SK-N-SH (cell line): Measurements from ENCODE around the gene BABAM2. TPM values are rescaled to one million over a fixed set of nuclear protein-coding genes. Genes with fewer than 3 reads are reported as not detected.

Experiments
- CTCF ChIA-PET: fragments of 300-600, 350-600 bp; formaldehyde crosslinking; extraction: SDS; loops from one replicate; lab custom pipeline; 2021; lab: Yijun Ruan, JAX
- POLR2A ChIA-PET: fragments of 350-600 bp; sonication (Branson Sonifier 250); formaldehyde crosslinking; extraction: SDS; loops from one replicate; lab custom pipeline; 2020; ENCODE audit warnings: antibody characterized with exemption, inconsistent platforms; lab: Yijun Ruan, JAX
- DNase-seq: peaks from one replicate; pipeline ENCODE4 v3.0.0; 2012
- H2AFZ ChIP-seq: fragments of 200-600 bp; sonication (generic); 2 replicates; pipeline ENCODE4 v1.8.1; 2016; ENCODE audit warnings: antibody characterized with exemption, mild to moderate bottlenecking, low read depth
- H3F3A ChIP-seq: fragments of 200-600 bp; sonication (generic); replicated peaks from 2 replicates; pipeline ENCODE3; 2016; ENCODE audit warnings: antibody characterized with exemption, mild to moderate bottlenecking; ENCODE audit not compliant: insufficient read depth
- H3K27ac ChIP-seq, 2 experiments: fragments of 200-500 bp in 1 of 2; fragments of 200-600 bp in 1 of 2; sonication (Bioruptor generic) in 1 of 2; sonication (generic), shearing (Covaris generic) in 1 of 2; 2 replicates each; pipeline versions ENCODE4 v1.5.1 to v1.6.1; 2014 to 2016; ENCODE audit warnings: low read depth in 2 of 2, inconsistent platforms in 1 of 2, low read length in 1 of 2, mild to moderate bottlenecking in 1 of 2, mixed read lengths in 1 of 2
- H3K27me3 ChIP-seq: fragments of 200-600 bp; sonication (generic), shearing (Covaris generic); 2 replicates; pipeline ENCODE4 v1.6.1; 2016; ENCODE audit warnings: mixed run types; ENCODE audit not compliant: insufficient read depth
- H3K36me3 ChIP-seq, 2 experiments: fragments of 200-500 bp in 1 of 2; fragments of 200-600 bp in 1 of 2; sonication (Bioruptor generic) in 1 of 2; sonication (generic) in 1 of 2; replicated peaks in 1 of 2; 2 replicates each; pipeline versions ENCODE3 to v1.5.1; 2014 to 2016; ENCODE audit warnings: low read length in 1 of 2, mild to moderate bottlenecking in 1 of 2; ENCODE audit not compliant: insufficient read depth in 2 of 2, control insufficient read depth in 1 of 2
- H3K4me1 ChIP-seq, 2 experiments: fragments of 200-500 bp in 1 of 2; fragments of 200-600 bp in 1 of 2; sonication (Bioruptor generic) in 1 of 2; sonication (generic), shearing (Covaris generic) in 1 of 2; 2 replicates each; pipeline versions ENCODE4 v1.5.1 to v1.6.1; 2014 to 2016; ENCODE audit warnings: low read depth in 1 of 2, low read length in 1 of 2, mixed run types in 1 of 2; ENCODE audit not compliant: insufficient read depth in 2 of 2, control insufficient read depth in 1 of 2
- H3K4me2 ChIP-seq: fragments of 200-600 bp; sonication (generic), shearing (Covaris generic); 2 replicates; pipeline ENCODE4 v1.6.1; 2017; ENCODE audit warnings: mixed run types
- H3K4me3 ChIP-seq, 2 experiments: fragments of 200-500 bp in 1 of 2; fragments of 200-600 bp in 1 of 2; sonication (Bioruptor generic) in 1 of 2; sonication (generic), shearing (Covaris generic) in 1 of 2; 2 replicates each; pipeline versions ENCODE4 v1.5.1 to v1.8.1; 2014 to 2016; ENCODE audit warnings: low read depth in 2 of 2, inconsistent platforms in 1 of 2, low read length in 1 of 2, mild to moderate bottlenecking in 1 of 2, mixed read lengths in 1 of 2, moderate library complexity in 1 of 2
- H3K79me2 ChIP-seq: fragments of 200-600 bp; sonication (generic); 2 replicates; pipeline ENCODE4 v1.8.1; 2017; ENCODE audit warnings: mild to moderate bottlenecking; ENCODE audit not compliant: insufficient read depth
- H3K9ac ChIP-seq: fragments of 200-600 bp; sonication (generic); 2 replicates; pipeline ENCODE4 v1.6.1; 2017; ENCODE audit warnings: mixed run types
- H3K9me2 ChIP-seq: fragments of 200-600 bp; sonication (generic); 2 replicates; pipeline ENCODE4 v1.6.1; 2017; ENCODE audit warnings: mixed run types
- H3K9me3 ChIP-seq: fragments of 200-600 bp; sonication (generic); 2 replicates; pipeline ENCODE4 v1.6.1; 2017; ENCODE audit warnings: mixed run types, mild to moderate bottlenecking, moderate library complexity
- H4K20me1 ChIP-seq: fragments of 200-600 bp; sonication (generic); 2 replicates; pipeline ENCODE4 v1.6.1; 2017; ENCODE audit warnings: mild to moderate bottlenecking, mixed run types; ENCODE audit not compliant: insufficient read depth
- CHD2 ChIP-seq: fragments of 150-350 bp; IDR thresholded peaks from 2 replicates; pipeline ENCODE4 v1.6.1; 2018; ENCODE audit warnings: low read length; ENCODE audit not compliant: partially characterized antibody
- ELF1 ChIP-seq: IDR thresholded peaks from 2 replicates; pipeline ENCODE4 v1.4.0; 2012
- EP300 ChIP-seq, 2 experiments: IDR thresholded peaks; 2 replicates each; pipeline versions ENCODE4 v1.4.0 to v1.6.1; 2012; ENCODE audit warnings: borderline replicate concordance in 1 of 2, low read depth in 1 of 2, low read length in 1 of 2
- FOSL2 ChIP-seq: IDR thresholded peaks from 2 replicates; pipeline ENCODE4 v1.4.0; 2012; ENCODE audit warnings: low read depth, mild to moderate bottlenecking, moderate library complexity, borderline replicate concordance
- FOXM1 ChIP-seq: IDR thresholded peaks from 2 replicates; pipeline ENCODE4 v1.4.0; 2012; ENCODE audit warnings: low read depth, mild to moderate bottlenecking
- GABPA ChIP-seq: IDR thresholded peaks from 2 replicates; pipeline ENCODE4 v1.4.0; 2012; ENCODE audit warnings: low read depth, mild to moderate bottlenecking
- IRF3 ChIP-seq: fragments of 150-350 bp; IDR thresholded peaks from 2 replicates; pipeline ENCODE4 v1.6.1; 2016; ENCODE audit warnings: mild to moderate bottlenecking, low read depth, low read length
- JUND ChIP-seq: IDR thresholded peaks from 2 replicates; pipeline ENCODE4 v1.4.0; 2012
- MAX ChIP-seq: IDR thresholded peaks from 2 replicates; pipeline ENCODE4 v1.4.0; 2012; ENCODE audit warnings: low read depth
- NFIC ChIP-seq: IDR thresholded peaks from 2 replicates; pipeline ENCODE4 v1.4.0; 2012; ENCODE audit warnings: borderline replicate concordance
- NRF1 ChIP-seq: IDR thresholded peaks from 2 replicates; pipeline ENCODE4 v1.6.1; 2012; ENCODE audit warnings: low read depth, mild to moderate bottlenecking, low read length
- PBX3 ChIP-seq: IDR thresholded peaks from 2 replicates; pipeline ENCODE4; 2012
- POLR2AphosphoS5 ChIP-seq: IDR thresholded peaks from 2 replicates; pipeline ENCODE4 v1.6.1; 2012; ENCODE audit warnings: low read depth, low read length
- RCOR1 ChIP-seq: fragments of 150-350 bp; IDR thresholded peaks from 2 replicates; pipeline ENCODE4 v1.6.1; 2017; ENCODE audit warnings: antibody characterized with exemption, low read length
- REST ChIP-seq: IDR thresholded peaks from 2 replicates; pipeline ENCODE4 v1.6.1; 2012; ENCODE audit warnings: mild to moderate bottlenecking, low read depth, low read length, moderate library complexity
- RXRA ChIP-seq: IDR thresholded peaks from 2 replicates; pipeline ENCODE4 v1.4.0; 2012; ENCODE audit warnings: low read depth, mild to moderate bottlenecking, borderline replicate concordance
- SMC3 ChIP-seq: IDR thresholded peaks from 2 replicates; pipeline ENCODE4 v1.6.1; 2012; ENCODE audit warnings: low read depth, low read length, improper control_type of control experiment
- TAF1 ChIP-seq: IDR thresholded peaks from 2 replicates; pipeline ENCODE4 v1.6.1; 2012; ENCODE audit warnings: low read depth, mild to moderate bottlenecking, low read length, moderate library complexity, borderline replicate concordance
- TCF12 ChIP-seq: IDR thresholded peaks from 2 replicates; pipeline ENCODE4 v1.4.0; 2012
- TEAD4 ChIP-seq: IDR thresholded peaks from 2 replicates; pipeline ENCODE4 v1.4.0; 2012; ENCODE audit warnings: mild to moderate bottlenecking, borderline replicate concordance; ENCODE audit not compliant: insufficient read depth
- USF2 ChIP-seq: fragments of 150-350 bp; IDR thresholded peaks from 2 replicates; pipeline ENCODE4 v1.6.1; 2017; ENCODE audit warnings: antibody characterized with exemption, low read length, low read depth, borderline replicate concordance
- YY1 ChIP-seq: IDR thresholded peaks from 2 replicates; pipeline ENCODE4 v1.4.0; 2012; ENCODE audit warnings: low read depth, mild to moderate bottlenecking
- ZBTB33 ChIP-seq: IDR thresholded peaks from 2 replicates; pipeline ENCODE4 v1.4.0; 2012; ENCODE audit warnings: low read depth, borderline replicate concordance
- WGBS: methylation state at CpG from one replicate; pipeline ENCODE4 v1.1.6; 2017; ENCODE audit warnings: low lambda C conversion rate; 5-methylcytosine and 5-hydroxymethylcytosine counted together
- polyA plus RNA-seq, 3 experiments: library from polyadenylated mRNA; depleted of rRNA; stranded (reverse); fragments of >200 nt; gene quantifications; 2 replicates each; pipeline ENCODE4 v1.2.3, GENCODE V29; 2012

BABAM2 gene
- polyA plus RNA-seq, 1 of the 3 experiments (the other 2 are of a cell fraction) = 34.0 TPM

GRCh38 chr2:28274911-28275685, 384.6 kb downstream of the BABAM2 start:
- no peak for DNase-seq
- H3K9me2 ChIP-seq = no peaks in the 10 kb centered on the region
- peaks cover 14 to 47% of the 10 kb centered on the region in 2 experiments; a peak in 3 of 4 replicates for H3K4me1 ChIP-seq
- peak overlapping the region; percentile 58 for H3K9ac ChIP-seq
- CTCF ChIA-PET = interaction anchor here (0.9 to 1.6 kb wide), 3 partner anchors 9 to 66 kb away, joined by 3 to 4 read pairs (median 4); no protein-coding TSS in a partner anchor
- peak overlapping the region; percentile 42; the same call in 1 of the 2 replicates for H2AFZ ChIP-seq
- peak overlapping the region; percentile 65 for H3K4me2 ChIP-seq
- H4K20me1 ChIP-seq = no peaks in the 10 kb centered on the region
- no peaks in the 10 kb centered on the region for H3K36me3 ChIP-seq
- H3F3A ChIP-seq = peaks cover 35% of the 10 kb centered on the region
- no peak overlapping the region for H3K4me3 ChIP-seq
- 39% methylated on average over 11 of the region's 11 CpGs for WGBS
- H3K27me3 ChIP-seq = no peaks in the 10 kb centered on the region
- no peaks in the 10 kb centered on the region for H3K79me2 ChIP-seq
- no peaks in the 10 kb centered on the region for H3K9me3 ChIP-seq
- peak overlapping the region; percentile 61 to 96; a peak in 3 of 4 replicates for H3K27ac ChIP-seq
- POLR2A ChIA-PET = no interaction called here
- TF ChIP-seq PBX3 (peak; percentile 69), NRF1 (no peak), EP300 (IDR thresholded peaks at IDR 0.05; ENCODE audit: borderline replicate concordance in 1 of 2, low read depth in 1 of 2, low read length in 1 of 2) (peak in 1 of 2 experiments; percentile 94; a peak in 2 of 4 replicates), FOXM1 (peak; percentile 79; the same call in 1 of the 2 replicates), ELF1 (peak; percentile 90), JUND (peak; percentile 89), SMC3 (no peak), CHD2 (no peak), YY1 (peak; percentile 42; the same call in 1 of the 2 replicates), TAF1 (peak; percentile 67), IRF3 (no peak), RCOR1 (no peak), RXRA (peak; percentile 79; the same call in 1 of the 2 replicates), POLR2AphosphoS5 (peak; percentile 63; the same call in 1 of the 2 replicates), GABPA (peak; percentile 63), ZBTB33 (0 out of 2 replicates have a peak, but pooled peaks have one; percentile 41), REST (0 out of 2 replicates have a peak, but pooled peaks have one; percentile 44), MAX (peak; percentile 95; the same call in 1 of the 2 replicates), TCF12 (peak; percentile 78), NFIC (peak; percentile 78), FOSL2 (peak; percentile 94), TEAD4 (0 out of 2 replicates have a peak, but pooled peaks have one; percentile 69), USF2 (no peak)
